H9 (cell line): ENCODE measurements around the gene HOGA1. TPM values are rescaled to one million over a fixed set of nuclear protein-coding genes. Genes with fewer than 3 reads are reported as not detected.

Experiments
- DNase-seq: peaks from one replicate; pipeline ENCODE4 v3.0.0-alpha.2; 2017
- H2AFZ ChIP-seq: one replicate; pipeline ENCODE4 v1.6.1; 2013; ENCODE audit warnings: mild to moderate bottlenecking, low read length, control low read depth, moderate library complexity
- H2AK5ac ChIP-seq: 2 replicates; pipeline ENCODE4 v1.6.1; 2013; ENCODE audit warnings: low read length, control low read depth, mixed read lengths; ENCODE audit not compliant: insufficient read length
- H2BK120ac ChIP-seq: one replicate; pipeline ENCODE4 v1.6.1; 2013; ENCODE audit warnings: low read depth, mild to moderate bottlenecking, low read length, control low read depth, inconsistent platforms; ENCODE audit not compliant: poor library complexity, severe bottlenecking
- H2BK12ac ChIP-seq: 2 replicates; pipeline ENCODE4 v1.6.1; 2013; ENCODE audit warnings: low read length, control low read depth, mixed read lengths, low read depth; ENCODE audit not compliant: insufficient read length
- H2BK15ac ChIP-seq: 2 replicates; pipeline ENCODE4 v1.6.1; 2013; ENCODE audit warnings: low read depth, low read length, control low read depth
- H2BK20ac ChIP-seq: one replicate; pipeline ENCODE4 v1.6.1; 2013; ENCODE audit warnings: low read depth, mild to moderate bottlenecking, low read length, control low read depth, inconsistent platforms; ENCODE audit not compliant: poor library complexity, severe bottlenecking
- H2BK5ac ChIP-seq: 2 replicates; pipeline ENCODE4 v1.6.1; 2013; ENCODE audit warnings: low read length, control low read depth, mixed read lengths; ENCODE audit not compliant: insufficient read length
- H3K14ac ChIP-seq: 2 replicates; pipeline ENCODE4 v1.6.1; 2013; ENCODE audit warnings: low read length, control low read depth; ENCODE audit not compliant: insufficient read depth
- H3K18ac ChIP-seq: 2 replicates; pipeline ENCODE4 v1.6.1; 2013; ENCODE audit warnings: low read depth, mild to moderate bottlenecking, mixed read lengths, low read length, control low read depth; ENCODE audit not compliant: insufficient read length
- H3K23ac ChIP-seq: 2 replicates; pipeline ENCODE4 v1.6.1; 2013; ENCODE audit warnings: low read length, control low read depth, mixed read lengths, low read depth; ENCODE audit not compliant: insufficient read length
- H3K23me2 ChIP-seq: 2 replicates; pipeline ENCODE4 v1.6.1; 2013; ENCODE audit warnings: low read depth, mild to moderate bottlenecking, mixed read lengths, low read length, control low read depth; ENCODE audit not compliant: insufficient read length, poor library complexity, severe bottlenecking
- H3K27ac ChIP-seq: 2 replicates; pipeline ENCODE4 v1.5.1; 2013; ENCODE audit warnings: low read length, control low read depth, mixed read lengths, low read depth; ENCODE audit not compliant: insufficient read length
- H3K27me3 ChIP-seq: 2 replicates; pipeline ENCODE4 v1.6.1; 2013; ENCODE audit warnings: low read length, control low read depth, inconsistent platforms; ENCODE audit not compliant: insufficient read depth
- H3K4ac ChIP-seq: 2 replicates; pipeline ENCODE4 v1.6.1; 2013; ENCODE audit warnings: low read depth, mild to moderate bottlenecking, control low read depth, inconsistent platforms, low read length, moderate library complexity
- H3K4me1 ChIP-seq: 2 replicates; pipeline ENCODE4 v1.6.1; 2013; ENCODE audit warnings: low read length, control low read depth, inconsistent platforms; ENCODE audit not compliant: insufficient read depth
- H3K4me2 ChIP-seq: 2 replicates; pipeline ENCODE4 v1.6.1; 2013; ENCODE audit warnings: low read length, control low read depth, mixed read lengths; ENCODE audit not compliant: insufficient read length, insufficient read depth
- H3K56ac ChIP-seq: 2 replicates; pipeline ENCODE4 v1.6.1; 2013; ENCODE audit warnings: low read depth, mild to moderate bottlenecking, mixed read lengths, low read length, control low read depth; ENCODE audit not compliant: insufficient read length
- H3K79me1 ChIP-seq: 2 replicates; pipeline ENCODE4 v1.6.1; 2013; ENCODE audit warnings: low read depth, mild to moderate bottlenecking, moderate library complexity, low read length, control low read depth, inconsistent platforms; ENCODE audit not compliant: insufficient read depth, poor library complexity, severe bottlenecking
- H3K79me2 ChIP-seq: 2 replicates; pipeline ENCODE4 v1.6.1; 2013; ENCODE audit warnings: low read length, control low read depth, inconsistent platforms; ENCODE audit not compliant: insufficient read depth
- H3K9ac ChIP-seq: 2 replicates; pipeline ENCODE4 v1.6.1; 2013; ENCODE audit warnings: low read length, control low read depth, mixed read lengths; ENCODE audit not compliant: insufficient read length; ENCODE audit errors: extremely low read depth
- H3K9me3 ChIP-seq: one replicate; pipeline ENCODE4 v1.6.1; 2013; ENCODE audit warnings: low read depth, low read length, inconsistent platforms; ENCODE audit not compliant: control insufficient read depth
- H3T11ph ChIP-seq: one replicate; pipeline ENCODE4 v1.6.1; 2013; ENCODE audit warnings: mild to moderate bottlenecking, low read length, control low read depth, inconsistent platforms
- H4K20me1 ChIP-seq: one replicate; pipeline ENCODE4 v1.6.1; 2013; ENCODE audit not compliant: control insufficient read depth, insufficient read length, insufficient read depth
- H4K5ac ChIP-seq: 2 replicates; pipeline ENCODE4 v1.6.1; 2013; ENCODE audit warnings: low read depth, mild to moderate bottlenecking, mixed read lengths, low read length, control low read depth; ENCODE audit not compliant: insufficient read length
- H4K8ac ChIP-seq: replicated peaks from 2 replicates; pipeline ENCODE4 v1.6.1; 2013; ENCODE audit warnings: low read length, control low read depth, mixed read lengths, low read depth; ENCODE audit not compliant: insufficient read length
- H4K91ac ChIP-seq: 2 replicates; pipeline ENCODE4 v1.6.1; 2013; ENCODE audit warnings: low read depth, mild to moderate bottlenecking, moderate library complexity, mixed read lengths, low read length, control low read depth; ENCODE audit not compliant: insufficient read length
- H3K27ac Mint-ChIP-seq, 3 experiments: 2 replicates in 2 of 3; 3 replicates in 1 of 3; pipeline ENCODE4 v1.8.0; 2020 to 2021; ENCODE audit warnings: mixed read lengths in 3 of 3, mild to moderate bottlenecking in 1 of 3, moderate library complexity in 1 of 3
- H3K27me3 Mint-ChIP-seq: 2 replicates; pipeline ENCODE4 v1.8.0; 2021; ENCODE audit warnings: low read depth, mild to moderate bottlenecking, moderate library complexity, mixed read lengths
- H3K36me3 Mint-ChIP-seq, 3 experiments: 2 replicates in 2 of 3; 3 replicates in 1 of 3; pipeline ENCODE4 v1.8.0; 2020 to 2021; ENCODE audit warnings: low read depth in 3 of 3, mixed read lengths in 3 of 3; ENCODE audit not compliant: insufficient read depth in 1 of 3
- H3K4me1 Mint-ChIP-seq, 2 experiments: 2 replicates each; pipeline ENCODE4 v1.8.0; 2020; ENCODE audit warnings: mixed read lengths in 2 of 2
- H3K4me3 Mint-ChIP-seq, 2 experiments: 2 replicates in 1 of 2; 3 replicates in 1 of 2; pipeline ENCODE4 v1.8.0; 2020 to 2021; ENCODE audit warnings: mild to moderate bottlenecking in 2 of 2, mixed read lengths in 2 of 2, moderate library complexity in 1 of 2
- H3K9me3 Mint-ChIP-seq, 2 experiments: 2 replicates in 1 of 2; 3 replicates in 1 of 2; pipeline ENCODE4 v1.8.0; 2020; ENCODE audit warnings: mild to moderate bottlenecking in 2 of 2, mixed read lengths in 2 of 2, moderate library complexity in 1 of 2
- WGBS: extraction: QIAGEN DNeasy Blood & Tissue Kit; methylation state at CpG from one replicate; pipeline ENCODE4 v1.1.7; 2013; ENCODE audit warnings: missing lambda C conversion rate, low lambda C conversion rate, mixed read lengths; ENCODE audit not compliant: insufficient read length; ENCODE audit errors: extremely low coverage; 5-methylcytosine and 5-hydroxymethylcytosine counted together
- total RNA-seq: library from RNA; stranded (reverse); gene quantifications from 2 replicates; pipeline ENCODE4 v1.2.1, GENCODE V29; 2021
- TF ChIP-seq, protein P1 (sequence below): fragments of 200-600 bp; sonication (generic); conservative IDR thresholded peaks from 3 replicates; pipeline ENCODE4 v1.8.0; 2021; ENCODE audit warnings: antibody characterized with exemption, mild to moderate bottlenecking

The HOGA1 gene
- total RNA-seq, 1 experiment from 2014 or later: 0.79 TPM

DNA sequence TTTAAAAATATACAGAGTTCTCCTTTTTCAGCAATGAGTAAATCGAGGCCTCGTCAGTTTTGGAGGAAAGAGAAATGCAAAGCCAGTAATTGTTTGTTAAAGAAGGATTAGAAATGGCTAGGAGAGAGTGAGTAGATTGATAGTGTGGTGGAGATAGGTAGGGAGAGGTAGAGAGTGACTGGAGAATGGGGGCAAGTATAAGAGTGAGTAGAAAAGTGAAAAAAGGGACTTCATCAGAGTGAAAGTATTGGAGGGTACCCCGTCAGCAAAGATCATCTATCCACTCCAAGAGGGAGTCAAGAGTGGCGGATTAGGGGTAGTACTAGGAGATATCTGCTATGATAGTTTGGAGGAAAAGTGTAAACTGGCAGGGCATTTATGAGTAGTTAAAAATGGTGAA lies 20.9 kb upstream of the HOGA1 start:
- Histone ChIP-seq H3K9me3 (no peaks in the 10 kb centered on the region), H2BK20ac (no peak overlapping the region), H3K56ac (no peak overlapping the region), H3K23me2 (no peaks in the 10 kb centered on the region), H3K4me2 (no peak overlapping the region), H2AK5ac (no peak overlapping the region), H4K8ac (no peak overlapping the region), H4K20me1 (no peaks in the 10 kb centered on the region), H3K79me1 (no peaks in the 10 kb centered on the region), H3K27me3 (no peaks in the 10 kb centered on the region), H3K9ac (no peak overlapping the region), H4K5ac (no peak overlapping the region), H2BK120ac (no peak overlapping the region), H3K79me2 (no peaks in the 10 kb centered on the region), H2BK12ac (no peak overlapping the region), H3K4me1 (no peaks in the 10 kb centered on the region), H3K18ac (no peak overlapping the region), H2AFZ (no peak overlapping the region), H2BK5ac (no peak overlapping the region), H4K91ac (no peak overlapping the region), H3T11ph (no peak overlapping the region), H3K23ac (no peak overlapping the region), H3K27ac (no peak overlapping the region), H3K14ac (no peak overlapping the region), H3K4ac (no peak overlapping the region), H2BK15ac (no peak overlapping the region)
- no peak for DNase-seq
- no peak overlapping the region for H3K27ac Mint-ChIP-seq
- H3K4me3 Mint-ChIP-seq: no peak overlapping the region
- no CpG with 5 or more reads among the region's 4 CpGs for WGBS
- peaks cover 15 to 27% of the 10 kb centered on the region in 2 experiments for H3K9me3 Mint-ChIP-seq
- H3K27me3 Mint-ChIP-seq: no peaks in the 10 kb centered on the region
- TF ChIP-seq, protein P1, sequence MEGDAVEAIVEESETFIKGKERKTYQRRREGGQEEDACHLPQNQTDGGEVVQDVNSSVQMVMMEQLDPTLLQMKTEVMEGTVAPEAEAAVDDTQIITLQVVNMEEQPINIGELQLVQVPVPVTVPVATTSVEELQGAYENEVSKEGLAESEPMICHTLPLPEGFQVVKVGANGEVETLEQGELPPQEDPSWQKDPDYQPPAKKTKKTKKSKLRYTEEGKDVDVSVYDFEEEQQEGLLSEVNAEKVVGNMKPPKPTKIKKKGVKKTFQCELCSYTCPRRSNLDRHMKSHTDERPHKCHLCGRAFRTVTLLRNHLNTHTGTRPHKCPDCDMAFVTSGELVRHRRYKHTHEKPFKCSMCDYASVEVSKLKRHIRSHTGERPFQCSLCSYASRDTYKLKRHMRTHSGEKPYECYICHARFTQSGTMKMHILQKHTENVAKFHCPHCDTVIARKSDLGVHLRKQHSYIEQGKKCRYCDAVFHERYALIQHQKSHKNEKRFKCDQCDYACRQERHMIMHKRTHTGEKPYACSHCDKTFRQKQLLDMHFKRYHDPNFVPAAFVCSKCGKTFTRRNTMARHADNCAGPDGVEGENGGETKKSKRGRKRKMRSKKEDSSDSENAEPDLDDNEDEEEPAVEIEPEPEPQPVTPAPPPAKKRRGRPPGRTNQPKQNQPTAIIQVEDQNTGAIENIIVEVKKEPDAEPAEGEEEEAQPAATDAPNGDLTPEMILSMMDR: no peak
- peaks cover 12 to 15% (median 15%) of the 10 kb centered on the region in 3 experiments for H3K36me3 Mint-ChIP-seq
- peaks cover 7 to 9% of the 10 kb centered on the region in 2 experiments; a peak in 3 of 4 replicates for H3K4me1 Mint-ChIP-seq
